ENCODE data around the gene GON4L. TPM values are rescaled to one million over a fixed set of nuclear protein-coding genes. Genes with fewer than 3 reads are reported as not detected.

GON4L gene
- total and polyA plus RNA-seq, 2 experiments from 2014 or later: 45.2 to 93.1 TPM

- Histone ChIP-seq H4K20me1 (replicated peaks; ENCODE audit: insufficient read depth) (peaks cover 5% of the 10 kb centered on the region; the same call in 1 of the 2 replicates), H3K27me3 (ENCODE audit: insufficient read depth) (no peaks in the 10 kb centered on the region), H3K36me3 (ENCODE audit: insufficient read depth) (no peaks in the 10 kb centered on the region), H3K9me2 (ENCODE audit: insufficient read depth) (no peaks in the 10 kb centered on the region), H3K4me2 (no peak overlapping the region), H3F3A (replicated peaks; ENCODE audit: low read depth) (no peaks in the 10 kb centered on the region; the same call in 1 of the 2 replicates), H3K4me3 (no peak overlapping the region), H3K27ac (ENCODE audit: low read depth) (no peak overlapping the region), H2AFZ (no peak overlapping the region), H3K4me1 (ENCODE audit: insufficient read depth) (peaks cover 8% of the 10 kb centered on the region; the same call in 1 of the 2 replicates), H3K79me2 (replicated peaks; ENCODE audit: insufficient read depth) (peaks cover 88% of the 10 kb centered on the region)
- Mint-ChIP-seq H3K4me1 (peaks cover 7% of the 10 kb centered on the region), H3K27ac (no peak overlapping the region), H3K27me3 (ENCODE audit: insufficient read depth, low read depth, poor library complexity) (no peaks in the 10 kb centered on the region), H3K36me3 (ENCODE audit: low read depth) (peaks cover 30% of the 10 kb centered on the region), H3K4me3 (no peak overlapping the region), H3K9me3 (peaks cover 14% of the 10 kb centered on the region)
- no peak for ATAC-seq
- no peak for TF ChIP-seq ZNF331 (CRISPR knock-in tag; IDR thresholded peaks at IDR 0.05; ENCODE audit: low read depth)
- TF ChIP-seq POLR2AphosphoS5 (IDR thresholded peaks at IDR 0.05; ENCODE audit: low read depth): no peak
- TF ChIP-seq JUNB (IDR thresholded peaks at IDR 0.05; ENCODE audit: unreplicated experiment): no peak
- no peak for TF ChIP-seq REST (IDR thresholded peaks at IDR 0.05; ENCODE audit: unreplicated experiment)
- TF ChIP-seq ZNF114 (CRISPR knock-in tag; IDR thresholded peaks at IDR 0.05): no peak
- no peak for TF ChIP-seq ZNF462 (CRISPR knock-in tag; IDR thresholded peaks at IDR 0.05)
- TF ChIP-seq CTCF (conservative IDR thresholded peaks at IDR 0.05; ENCODE audit: low read depth in 2 of 2): no peak
- no peak for TF ChIP-seq CREB1 (CRISPR knock-in tag; IDR thresholded peaks at IDR 0.05; ENCODE audit: low read depth)
- TF ChIP-seq EZH2 (IDR thresholded peaks at IDR 0.05; ENCODE audit: low read depth, unreplicated experiment): no peak
- TF ChIP-seq STAT1 (IDR thresholded peaks at IDR 0.05; ENCODE audit: unreplicated experiment): no peak
- TF ChIP-seq ETS1 (IDR thresholded peaks at IDR 0.05): no peak
- no peak for TF ChIP-seq NANOG (IDR thresholded peaks at IDR 0.05; ENCODE audit: borderline replicate concordance)
- no peak for TF ChIP-seq EZH2phosphoT487 (IDR thresholded peaks at IDR 0.05; ENCODE audit: unreplicated experiment)
- DNase-seq (ENCODE audit: low spot score): no peak
Measured at GRCh38 chr1:155703216-155703615, 153.8 kb downstream of the GON4L start.
